WTC11 (cell line): Measurements from ENCODE around the gene DHRSX. TPM values are rescaled to one million over a fixed set of nuclear protein-coding genes. Genes with fewer than 3 reads are reported as not detected.
A peak's percentile ranks its signal among the peaks of the same experiment; 100 is the strongest.

ENCODE experiments used
- ATAC-seq: fragments of 200-7000 bp; cut with Tn5 transposase; 2 replicates; pipeline ENCODE4 v1.10.0; 2021; ENCODE audit warnings: mild to moderate bottlenecking, moderate library complexity
- CTCF ChIA-PET: fragments of 300-600 bp; sonication (Branson Sonifier 250); formaldehyde crosslinking; loops from one replicate; lab custom pipeline; 2021; ENCODE audit warnings: antibody characterized with exemption; lab: Charles Lee
- POLR2A ChIA-PET: fragments of 350-600 bp; sonication (Branson Sonifier 250); formaldehyde crosslinking; loops from one replicate; lab custom pipeline; 2021; ENCODE audit warnings: antibody characterized with exemption; lab: Charles Lee
- DNase-seq: peaks from one replicate; pipeline ENCODE4 v3.0.0; 2021; ENCODE audit warnings: low spot score
- H3K27ac Mint-ChIP-seq: 2 replicates; pipeline ENCODE4 v1.8.0; 2021; ENCODE audit warnings: mixed read lengths
- H3K27me3 Mint-ChIP-seq: 2 replicates; pipeline ENCODE4 v1.8.0; 2021; ENCODE audit warnings: low read depth, mild to moderate bottlenecking, moderate library complexity, mixed read lengths
- H3K36me3 Mint-ChIP-seq: 2 replicates; pipeline ENCODE4 v1.8.0; 2021; ENCODE audit warnings: mixed read lengths
- H3K4me1 Mint-ChIP-seq: 2 replicates; pipeline ENCODE4 v1.8.0; 2022; ENCODE audit warnings: mixed read lengths
- H3K4me3 Mint-ChIP-seq: 2 replicates; pipeline ENCODE4 v1.8.0; 2021; ENCODE audit warnings: mild to moderate bottlenecking, moderate library complexity, mixed read lengths
- H3K9me3 Mint-ChIP-seq: 2 replicates; pipeline ENCODE4 v1.8.0; 2021; ENCODE audit warnings: mixed read lengths
- AFF4 ChIP-seq: sonication (generic); formaldehyde crosslinking; IDR thresholded peaks from 2 replicates; pipeline ENCODE4 v1.8.1; 2023; ENCODE audit warnings: mild to moderate bottlenecking, missing genetic modification reagents, borderline replicate concordance
- ARID4B ChIP-seq: sonication (generic); formaldehyde crosslinking; IDR thresholded peaks from 2 replicates; pipeline ENCODE4 v1.8.0; 2023; ENCODE audit warnings: missing genetic modification reagents, mild to moderate bottlenecking, borderline replicate concordance
- ATF2 ChIP-seq: sonication (generic); formaldehyde crosslinking; IDR thresholded peaks from 2 replicates; pipeline ENCODE4 v1.8.1; 2022; ENCODE audit warnings: low read depth, missing genetic modification reagents, borderline replicate concordance
- E2F4 ChIP-seq: sonication (generic); formaldehyde crosslinking; IDR thresholded peaks from 2 replicates; pipeline ENCODE4 v1.8.1; 2022; ENCODE audit warnings: low read depth, mild to moderate bottlenecking, moderate library complexity, missing genetic modification reagents, borderline replicate concordance
- ELF4 ChIP-seq: sonication (generic); formaldehyde crosslinking; IDR thresholded peaks from 2 replicates; pipeline ENCODE4 v1.8.1; 2022; ENCODE audit warnings: low read depth, mild to moderate bottlenecking, moderate library complexity, missing genetic modification reagents
- ESRRA ChIP-seq: sonication (generic); formaldehyde crosslinking; IDR thresholded peaks from 2 replicates; pipeline ENCODE4 v1.8.1; 2022; ENCODE audit warnings: mild to moderate bottlenecking, missing genetic modification reagents, borderline replicate concordance
- FOXK1 ChIP-seq: sonication (generic); formaldehyde crosslinking; IDR thresholded peaks from 2 replicates; pipeline ENCODE4 v1.8.0; 2022; ENCODE audit warnings: mild to moderate bottlenecking, moderate library complexity, missing genetic modification reagents
- FOXP1 ChIP-seq: sonication (generic); formaldehyde crosslinking; IDR thresholded peaks from 2 replicates; pipeline ENCODE4 v1.8.0; 2022; ENCODE audit warnings: missing genetic modification reagents, mild to moderate bottlenecking, moderate library complexity, borderline replicate concordance
- GRHL2 ChIP-seq: fragments of 250-450 bp; sonication (Bioruptor Pico); IDR thresholded peaks from 2 replicates; pipeline ENCODE4 v1.8.0; 2022; ENCODE audit warnings: mild to moderate bottlenecking, moderate library complexity; ENCODE audit not compliant: insufficient replicate concordance, severe bottlenecking
- TEAD4 ChIP-seq: sonication (generic); formaldehyde crosslinking; IDR thresholded peaks from 2 replicates; pipeline ENCODE4 v1.8.0; 2022; ENCODE audit warnings: mild to moderate bottlenecking, missing genetic modification reagents
- USF1 ChIP-seq: sonication (generic); formaldehyde crosslinking; IDR thresholded peaks from 2 replicates; pipeline ENCODE4 v1.8.0; 2022; ENCODE audit warnings: mild to moderate bottlenecking, missing genetic modification reagents
- ZNF219 ChIP-seq: sonication (generic); formaldehyde crosslinking; IDR thresholded peaks from 2 replicates; pipeline ENCODE4 v1.8.0; 2023; ENCODE audit warnings: missing genetic modification reagents, mild to moderate bottlenecking, borderline replicate concordance
- total RNA-seq: library from RNA; stranded (reverse); gene quantifications from 3 replicates; pipeline ENCODE4 v1.2.3, GENCODE V29; 2021

DHRSX gene
- total RNA-seq, 1 experiment from 2014 or later: 28.2 TPM

GRCh38 chrX:2452799-2453198 is 48.0 kb downstream of the DHRSX start (continued):
- TF ChIP-seq ESRRA (CRISPR knock-in tag) (no peak), GRHL2 (CRISPR knock-in tag) (no peak), USF1 (CRISPR knock-in tag) (no peak), ATF2 (CRISPR knock-in tag) (no peak)

- Mint-ChIP-seq H3K27me3 (no peaks in the 10 kb centered on the region), H3K9me3 (peaks cover 19% of the 10 kb centered on the region), H3K4me3 (no peak overlapping the region), H3K4me1 (peaks cover 26% of the 10 kb centered on the region), H3K27ac (no peak overlapping the region; the same call in 1 of the 2 replicates), H3K36me3 (peaks cover 31% of the 10 kb centered on the region)
- ChIA-PET CTCF (no interaction called here), POLR2A (no interaction called here)
- DNase-seq (no peak), ATAC-seq (no peak)
- TF ChIP-seq AFF4 (CRISPR knock-in tag) (no peak), FOXK1 (0 out of 2 replicates have a peak, but pooled peaks have one; percentile 47), ELF4 (CRISPR knock-in tag) (no peak), FOXP1 (peak; percentile 41; the same call in 1 of the 2 replicates), TEAD4 (peak; percentile 63; the same call in 1 of the 2 replicates), E2F4 (CRISPR knock-in tag) (no peak), ZNF219 (CRISPR knock-in tag) (no peak), ARID4B (CRISPR knock-in tag) (no peak)
Measured at GRCh38 chrX:2452317-2452784, 48.4 kb downstream of the DHRSX start.
